ENCODE results near the gene OPHN1. TPM values are rescaled to one million over a fixed set of nuclear protein-coding genes. Genes with fewer than 3 reads are reported as not detected.

OPHN1 gene
- total RNA-seq, 1 experiment from 2014 or later: 4.6 TPM

- TF ChIP-seq CTCF (IDR thresholded peaks at IDR 0.05; ENCODE audit: insufficient read depth in 1 of 2, low read depth in 1 of 2, low read length in 1 of 2, severe bottlenecking in 1 of 2, unreplicated experiment in 1 of 2): no peak
- Mint-ChIP-seq H3K9me3 (ENCODE audit: unreplicated experiment) (no peaks in the 10 kb centered on the region), H3K27me3 (ENCODE audit: insufficient read depth, unreplicated experiment) (no peaks in the 10 kb centered on the region), H3K36me3 (ENCODE audit: insufficient read depth, unreplicated experiment) (no peaks in the 10 kb centered on the region), H3K4me3 (ENCODE audit: unreplicated experiment) (no peak overlapping the region), H3K27ac (ENCODE audit: unreplicated experiment) (no peak overlapping the region), H3K4me1 (ENCODE audit: low read depth, unreplicated experiment) (no peaks in the 10 kb centered on the region)
- no peaks in the 10 kb centered on the region for H3K27me3 ChIP-seq (replicated peaks; ENCODE audit: control insufficient read depth, insufficient read depth, low read length)
- no peaks in the 10 kb centered on the region for H3K4me1 ChIP-seq
- H3K9me3 ChIP-seq: no peaks in the 10 kb centered on the region
- no peaks in the 10 kb centered on the region for H3K36me3 ChIP-seq (ENCODE audit: control insufficient read depth, insufficient read depth, low read length)
- CTCF ChIA-PET: no interaction called here
- POLR2A ChIA-PET: no interaction called here
- DNase-seq: no peak
- no TSS peak for BruUV-seq (replicated peaks)
- H3K4me3 ChIP-seq (ENCODE audit: low read depth, low read length): no peak overlapping the region
- intact Hi-C loops (cut with micrococcal nuclease; ENCODE audit: unreplicated experiment): no loop called here
Observed at GRCh38 chrX:68440940-68441339, 7.6 kb upstream of the OPHN1 start.

DNA sequence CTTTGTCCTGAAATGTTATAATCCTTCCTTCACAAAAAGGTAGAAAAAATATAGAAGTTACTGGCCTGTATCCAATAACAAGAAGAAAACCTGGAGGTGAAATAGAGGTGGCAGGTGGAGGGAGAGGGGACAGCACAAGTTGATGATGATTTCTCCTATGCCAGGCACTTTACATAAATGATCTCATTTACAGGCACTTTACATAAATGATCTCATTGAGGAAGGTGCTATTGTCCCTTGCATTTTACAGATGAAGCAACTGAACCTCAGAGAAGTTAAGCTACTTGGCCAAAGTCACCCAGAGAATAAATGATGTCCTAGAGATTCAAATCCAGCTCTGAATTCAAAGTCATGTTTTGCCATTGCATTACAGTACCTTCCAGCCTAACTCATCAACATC lies 7.1 kb upstream of the OPHN1 start:
- ChIA-PET POLR2A (no interaction called here), CTCF (interaction anchor here (0.7 kb wide), 1 partner anchor 55 kb away, joined by 4 read pairs; no protein-coding TSS in a partner anchor)
- no peaks in the 10 kb centered on the region for H3K4me1 Mint-ChIP-seq (ENCODE audit: low read depth, unreplicated experiment)
- H3K9me3 Mint-ChIP-seq (ENCODE audit: unreplicated experiment): no peaks in the 10 kb centered on the region
- no peak overlapping the region for H3K27ac Mint-ChIP-seq (ENCODE audit: unreplicated experiment)
- TF ChIP-seq CTCF (IDR thresholded peaks at IDR 0.05; ENCODE audit: insufficient read depth in 1 of 2, low read depth in 1 of 2, low read length in 1 of 2, severe bottlenecking in 1 of 2, unreplicated experiment in 1 of 2): no peak
- Histone ChIP-seq H3K27me3 (replicated peaks; ENCODE audit: control insufficient read depth, insufficient read depth, low read length) (no peaks in the 10 kb centered on the region), H3K9me3 (no peaks in the 10 kb centered on the region), H3K4me3 (ENCODE audit: low read depth, low read length) (no peak overlapping the region), H3K36me3 (ENCODE audit: control insufficient read depth, insufficient read depth, low read length) (no peaks in the 10 kb centered on the region), H3K4me1 (no peaks in the 10 kb centered on the region)
- no TSS peak for BruUV-seq (replicated peaks)
- DNase-seq: no peak
- H3K4me3 Mint-ChIP-seq (ENCODE audit: unreplicated experiment): no peak overlapping the region
- intact Hi-C loops (cut with micrococcal nuclease; ENCODE audit: unreplicated experiment): no loop called here
- no peaks in the 10 kb centered on the region for H3K36me3 Mint-ChIP-seq (ENCODE audit: insufficient read depth, unreplicated experiment)
- no peaks in the 10 kb centered on the region for H3K27me3 Mint-ChIP-seq (ENCODE audit: insufficient read depth, unreplicated experiment)

DNA sequence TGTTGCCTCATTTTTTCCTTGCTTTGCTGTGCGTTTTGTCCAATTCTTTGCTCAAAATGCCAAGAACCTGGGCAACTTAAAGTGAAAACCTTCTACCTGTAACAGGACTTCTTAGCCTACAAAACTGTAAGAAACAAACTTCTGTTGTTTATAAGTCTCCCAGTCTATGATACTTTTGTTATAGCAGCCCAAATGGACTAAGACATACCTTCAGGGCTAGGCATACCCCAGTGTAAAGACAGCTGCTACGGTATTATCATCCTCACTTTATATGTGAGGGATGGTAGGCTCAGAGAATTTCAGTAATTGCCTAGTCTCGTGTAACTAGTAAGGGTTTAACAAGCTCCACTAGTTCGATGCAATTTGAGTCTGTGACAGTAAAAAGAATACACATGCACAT lies 6.0 kb upstream of the OPHN1 start:
- Histone ChIP-seq H3K36me3 (ENCODE audit: control insufficient read depth, insufficient read depth, low read length) (no peaks in the 10 kb centered on the region), H3K4me3 (ENCODE audit: low read depth, low read length) (no peak overlapping the region), H3K4me1 (no peaks in the 10 kb centered on the region), H3K27me3 (replicated peaks; ENCODE audit: control insufficient read depth, insufficient read depth, low read length) (no peaks in the 10 kb centered on the region), H3K9me3 (no peaks in the 10 kb centered on the region)
- Mint-ChIP-seq H3K36me3 (ENCODE audit: insufficient read depth, unreplicated experiment) (no peaks in the 10 kb centered on the region), H3K27me3 (ENCODE audit: insufficient read depth, unreplicated experiment) (no peaks in the 10 kb centered on the region), H3K27ac (ENCODE audit: unreplicated experiment) (no peak overlapping the region), H3K4me3 (ENCODE audit: unreplicated experiment) (no peak overlapping the region), H3K4me1 (ENCODE audit: low read depth, unreplicated experiment) (peaks cover 7% of the 10 kb centered on the region), H3K9me3 (ENCODE audit: unreplicated experiment) (no peaks in the 10 kb centered on the region)
- CTCF ChIA-PET: interaction anchor here (0.6 kb wide), 1 partner anchor 42 kb away, joined by 4 read pairs; no protein-coding TSS in a partner anchor
- DNase-seq: no peak
- no peak for TF ChIP-seq CTCF (IDR thresholded peaks at IDR 0.05; ENCODE audit: insufficient read depth in 1 of 2, low read depth in 1 of 2, low read length in 1 of 2, severe bottlenecking in 1 of 2, unreplicated experiment in 1 of 2)
- POLR2A ChIA-PET: no interaction called here
- intact Hi-C loops (cut with micrococcal nuclease; ENCODE audit: unreplicated experiment): no loop called here
- BruUV-seq (replicated peaks): no TSS peak
